ENCODE measurements around the gene ANTXR1. TPM values are rescaled to one million over a fixed set of nuclear protein-coding genes. Genes with fewer than 3 reads are reported as not detected.

Gene ANTXR1
- total and polyA plus RNA-seq, 2 donors from 2014 or later: 7.0 to 42.6 TPM

GRCh38 chr2:69118609-69119008, 105.6 kb downstream of the ANTXR1 start:
- H3K27ac ChIP-seq (ENCODE audit: low read depth in 2 of 2, low read length in 2 of 2): no peak overlapping the region
- no peaks in the 10 kb centered on the region for H3K27me3 ChIP-seq (ENCODE audit: control insufficient read depth, insufficient read depth, low read length)
- H3K4me3 ChIP-seq (ENCODE audit: low read length in 3 of 3): no peak overlapping the region
- H3K36me3 ChIP-seq (ENCODE audit: control insufficient read depth in 2 of 3, insufficient read depth in 3 of 3, low read length in 3 of 3): no peaks in the 10 kb centered on the region
- intact Hi-C loops (cut with DNase I): no loop called here
- H3K4me1 ChIP-seq (ENCODE audit: control insufficient read depth in 2 of 3, insufficient read depth in 2 of 3, low read depth in 1 of 3, low read length in 3 of 3): no peaks in the 10 kb centered on the region
- no peak for FAIRE-seq
- no peak overlapping the region for H3K9ac ChIP-seq (ENCODE audit: low read length in 3 of 3)
- TF ChIP-seq CTCF (IDR thresholded peaks at IDR 0.05; ENCODE audit: borderline replicate concordance, extremely low read depth, insufficient read depth): no peak
- H3K9me3 ChIP-seq (ENCODE audit: control insufficient read depth in 2 of 3, insufficient read depth in 1 of 3, low read length in 3 of 3): no peaks in the 10 kb centered on the region
- no peak for DNase-seq

GRCh38 chr2:69119104-69119894, 106.3 kb downstream of the ANTXR1 start:
- Histone ChIP-seq H3K4me3 (ENCODE audit: low read length in 3 of 3) (no peak overlapping the region), H3K4me1 (ENCODE audit: control insufficient read depth in 2 of 3, insufficient read depth in 2 of 3, low read depth in 1 of 3, low read length in 3 of 3) (no peaks in the 10 kb centered on the region), H3K27me3 (ENCODE audit: control insufficient read depth, insufficient read depth, low read length) (no peaks in the 10 kb centered on the region), H3K9me3 (ENCODE audit: control insufficient read depth in 2 of 3, insufficient read depth in 1 of 3, low read length in 3 of 3) (no peaks in the 10 kb centered on the region), H3K36me3 (ENCODE audit: control insufficient read depth in 2 of 3, insufficient read depth in 3 of 3, low read length in 3 of 3) (no peaks in the 10 kb centered on the region), H3K9ac (ENCODE audit: low read length in 3 of 3) (no peak overlapping the region), H3K27ac (ENCODE audit: low read depth in 2 of 2, low read length in 2 of 2) (no peak overlapping the region)
- no peak for TF ChIP-seq CTCF (IDR thresholded peaks at IDR 0.05; ENCODE audit: borderline replicate concordance, extremely low read depth, insufficient read depth)
- FAIRE-seq (no peak), DNase-seq (peak in 1 of 5 donors; percentile 29)
- intact Hi-C loops (cut with DNase I): no loop called here

GRCh38 chr2:69122271-69122670, 109.3 kb downstream of the ANTXR1 start:
- intact Hi-C loops (cut with DNase I): no loop called here

More at GRCh38 chr2:69122271-69122670, 109.3 kb downstream of the ANTXR1 start:
- no peak overlapping the region for H3K4me3 ChIP-seq (ENCODE audit: low read length in 3 of 3)
- DNase-seq (no peak), FAIRE-seq (no peak)
- H3K36me3 ChIP-seq (ENCODE audit: control insufficient read depth in 2 of 3, insufficient read depth in 3 of 3, low read length in 3 of 3): no peaks in the 10 kb centered on the region
- H3K27me3 ChIP-seq (ENCODE audit: control insufficient read depth, insufficient read depth, low read length): no peaks in the 10 kb centered on the region
- H3K27ac ChIP-seq (ENCODE audit: low read depth in 2 of 2, low read length in 2 of 2): no peak overlapping the region
- TF ChIP-seq CTCF (IDR thresholded peaks at IDR 0.05; ENCODE audit: borderline replicate concordance, extremely low read depth, insufficient read depth): no peak
- no peaks in the 10 kb centered on the region for H3K9me3 ChIP-seq (ENCODE audit: control insufficient read depth in 2 of 3, insufficient read depth in 1 of 3, low read length in 3 of 3)
- no peaks in the 10 kb centered on the region for H3K4me1 ChIP-seq (ENCODE audit: control insufficient read depth in 2 of 3, insufficient read depth in 2 of 3, low read depth in 1 of 3, low read length in 3 of 3)
- no peak overlapping the region for H3K9ac ChIP-seq (ENCODE audit: low read length in 3 of 3)
